ENCODE measurements around the gene MEX3A.
A peak's percentile ranks its signal among the peaks of the same experiment; 100 is the strongest.
"Not testable (repeated sequence)": the region's sequence is repeated elsewhere in the genome, so short reads cannot be mapped to it uniquely, and the experiment has no call there.

Gene MEX3A

DNA sequence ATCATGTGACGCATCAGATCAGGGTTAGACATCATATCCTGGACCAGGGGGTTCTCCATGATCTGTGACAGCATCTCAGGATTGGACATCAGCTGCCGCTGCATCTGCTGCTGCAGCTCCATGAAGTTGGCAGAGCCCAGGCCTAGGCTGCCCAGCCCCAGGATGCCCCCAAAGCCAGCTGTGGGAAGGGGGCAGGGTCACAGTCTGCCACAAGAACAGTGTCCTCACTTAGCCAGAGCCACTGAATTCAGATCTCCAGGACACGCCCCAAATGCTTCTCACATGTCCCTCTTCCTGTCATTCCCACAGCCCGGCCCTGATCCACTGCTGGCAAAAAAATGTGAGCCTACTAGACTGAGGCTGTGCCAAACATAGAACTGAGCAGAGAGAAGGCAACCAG lies 31.9 kb downstream of the MEX3A start:
- in situ Hi-C loops (cut with HindIII; ENCODE audit: low sequenced_read_pairs), result no loop called here
- DNase-seq (ENCODE audit: low read depth, low spot score), result no peak
- TF ChIP-seq, protein P1, sequence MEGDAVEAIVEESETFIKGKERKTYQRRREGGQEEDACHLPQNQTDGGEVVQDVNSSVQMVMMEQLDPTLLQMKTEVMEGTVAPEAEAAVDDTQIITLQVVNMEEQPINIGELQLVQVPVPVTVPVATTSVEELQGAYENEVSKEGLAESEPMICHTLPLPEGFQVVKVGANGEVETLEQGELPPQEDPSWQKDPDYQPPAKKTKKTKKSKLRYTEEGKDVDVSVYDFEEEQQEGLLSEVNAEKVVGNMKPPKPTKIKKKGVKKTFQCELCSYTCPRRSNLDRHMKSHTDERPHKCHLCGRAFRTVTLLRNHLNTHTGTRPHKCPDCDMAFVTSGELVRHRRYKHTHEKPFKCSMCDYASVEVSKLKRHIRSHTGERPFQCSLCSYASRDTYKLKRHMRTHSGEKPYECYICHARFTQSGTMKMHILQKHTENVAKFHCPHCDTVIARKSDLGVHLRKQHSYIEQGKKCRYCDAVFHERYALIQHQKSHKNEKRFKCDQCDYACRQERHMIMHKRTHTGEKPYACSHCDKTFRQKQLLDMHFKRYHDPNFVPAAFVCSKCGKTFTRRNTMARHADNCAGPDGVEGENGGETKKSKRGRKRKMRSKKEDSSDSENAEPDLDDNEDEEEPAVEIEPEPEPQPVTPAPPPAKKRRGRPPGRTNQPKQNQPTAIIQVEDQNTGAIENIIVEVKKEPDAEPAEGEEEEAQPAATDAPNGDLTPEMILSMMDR (IDR thresholded peaks at IDR 0.05; ENCODE audit: low read depth, low read length), result no peak
- no peak overlapping the region for H3K4me3 ChIP-seq (ENCODE audit: low read depth, low read length)

DNA sequence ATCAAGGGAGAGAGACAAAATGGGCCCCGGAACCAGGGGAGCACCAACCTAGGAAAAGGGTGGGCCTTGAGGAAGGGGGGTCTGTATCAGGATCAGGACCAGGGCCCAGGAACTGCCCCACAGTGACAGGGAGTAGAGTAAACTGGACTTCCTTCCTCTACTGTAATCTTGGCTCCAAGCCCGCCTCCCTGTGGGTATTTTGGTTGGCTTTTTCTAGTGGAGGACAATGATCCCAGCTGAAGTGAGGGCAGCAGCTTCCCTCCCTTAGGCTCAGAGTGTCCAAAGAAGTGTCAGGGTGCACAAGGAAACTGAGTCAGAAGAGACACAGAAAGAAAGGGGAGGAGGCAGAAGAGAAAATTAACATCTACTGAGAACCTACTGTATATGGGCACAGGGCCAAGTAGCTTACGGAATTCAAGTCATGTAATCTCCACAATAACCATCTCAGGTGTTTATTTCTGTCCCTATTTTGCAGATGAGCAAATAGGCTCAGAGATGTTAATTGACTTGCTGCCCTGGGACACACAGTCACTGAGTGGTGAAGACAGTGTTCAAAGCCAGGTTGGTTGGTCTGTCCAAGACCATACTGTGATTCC lies 33.5 kb downstream of the MEX3A start:
- H3K4me3 ChIP-seq (ENCODE audit: low read depth, low read length), result no peak overlapping the region
- no peak for DNase-seq (ENCODE audit: low read depth, low spot score)
- in situ Hi-C loops (cut with HindIII; ENCODE audit: low sequenced_read_pairs), result no loop called here
- TF ChIP-seq, protein P1 (IDR thresholded peaks at IDR 0.05; ENCODE audit: low read depth, low read length), result no peak

DNA sequence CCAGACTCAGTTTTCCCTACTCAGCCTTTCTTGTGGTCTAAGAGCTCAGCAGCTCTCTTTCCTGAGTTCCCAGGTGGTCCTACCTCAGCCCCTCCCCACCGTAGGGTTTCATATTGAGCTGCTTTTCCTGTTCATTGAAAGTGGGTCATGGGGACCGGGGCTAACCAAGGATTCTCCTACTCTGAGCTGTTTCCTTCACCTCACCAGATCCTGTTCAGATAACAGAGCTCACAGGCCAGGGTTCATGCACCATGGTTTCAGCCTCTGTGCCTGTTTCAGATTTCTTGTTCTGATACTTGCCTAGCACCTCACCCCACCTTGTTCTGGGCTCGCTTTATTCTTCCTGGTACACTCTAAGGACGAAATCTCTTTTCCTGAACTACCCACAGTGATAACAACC lies 37.2 kb downstream of the MEX3A start:
- TF ChIP-seq, protein P1 (IDR thresholded peaks at IDR 0.05; ENCODE audit: low read depth, low read length), result no peak
- no peak for DNase-seq (ENCODE audit: low read depth, low spot score)
- H3K4me3 ChIP-seq (ENCODE audit: low read depth, low read length), result no peak overlapping the region
- in situ Hi-C loops (cut with HindIII; ENCODE audit: low sequenced_read_pairs), result no loop called here

DNA sequence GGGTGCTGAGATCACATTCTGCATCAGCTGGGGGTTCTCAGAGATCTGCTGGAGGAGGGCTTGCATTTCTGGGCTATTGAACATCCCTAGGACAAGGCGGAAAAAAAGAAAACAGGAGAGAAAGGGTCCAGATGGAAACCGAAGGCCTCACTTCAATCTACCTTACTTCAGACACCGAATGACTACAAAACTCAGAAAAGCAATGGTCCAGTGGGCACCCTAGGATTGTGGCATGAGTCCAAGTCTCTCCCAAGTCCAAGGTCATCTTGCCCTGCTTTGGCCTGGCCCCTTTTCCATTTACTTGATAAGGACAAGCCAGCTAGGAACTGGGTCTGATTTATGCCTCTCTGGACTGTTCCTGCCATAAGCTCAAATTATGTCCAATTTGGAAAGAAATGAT lies 39.4 kb downstream of the MEX3A start:
- DNase-seq (ENCODE audit: low read depth, low spot score), result no peak
- TF ChIP-seq, protein P1 (IDR thresholded peaks at IDR 0.05; ENCODE audit: low read depth, low read length), result no peak
- no peak overlapping the region for H3K4me3 ChIP-seq (ENCODE audit: low read depth, low read length)
- in situ Hi-C loops (cut with HindIII; ENCODE audit: low sequenced_read_pairs), result no loop called here

DNA sequence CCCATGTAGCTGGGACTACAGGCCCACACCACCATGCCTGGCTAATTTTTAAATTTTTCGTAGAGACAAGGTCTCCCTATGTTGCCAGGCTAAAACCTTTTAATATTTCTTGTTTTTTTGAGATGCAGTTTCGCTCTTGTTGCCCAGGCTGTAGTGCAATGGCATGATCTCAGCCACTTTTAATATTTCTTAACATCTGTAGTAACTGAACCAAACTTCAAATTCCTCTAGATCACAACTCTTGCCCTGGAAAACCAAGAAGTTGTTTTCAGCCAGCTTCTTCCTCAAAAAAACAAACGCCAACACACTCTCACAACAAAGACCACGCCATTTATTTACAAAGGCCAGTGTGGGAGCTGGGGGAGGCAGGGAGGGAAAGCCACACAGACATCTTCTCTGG lies 47.3 kb downstream of the MEX3A start:
- H3K4me3 ChIP-seq (ENCODE audit: low read depth, low read length); in situ Hi-C loops (cut with HindIII; ENCODE audit: low sequenced_read_pairs); DNase-seq (ENCODE audit: low read depth, low spot score): not testable (repeated sequence)

DNA sequence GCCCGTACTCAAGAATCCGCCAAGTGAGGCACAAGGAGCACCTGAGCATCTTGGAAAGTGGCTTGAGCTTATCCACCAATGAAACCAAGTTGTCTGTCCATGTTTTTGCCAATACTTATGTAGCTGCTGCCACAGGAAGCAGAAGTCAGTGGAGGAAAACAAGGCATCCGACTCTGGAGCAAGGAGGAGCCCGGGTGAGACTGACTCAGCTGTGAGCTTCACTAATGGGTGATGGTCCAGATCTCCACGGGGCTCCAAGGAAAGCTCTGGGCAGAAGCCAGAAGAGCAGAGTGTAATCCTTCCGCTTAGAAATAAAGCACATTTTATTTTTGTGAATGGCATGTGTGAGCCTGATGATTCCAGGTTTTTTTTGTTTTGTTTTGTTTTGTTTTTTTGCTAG lies 49.3 kb downstream of the MEX3A start:
- in situ Hi-C loops (cut with HindIII; ENCODE audit: low sequenced_read_pairs), result no loop called here
- DNase-seq (ENCODE audit: low read depth, low spot score), result peak; percentile 79
- H3K4me3 ChIP-seq (ENCODE audit: low read depth, low read length), result no peak overlapping the region
- TF ChIP-seq, protein P1 (IDR thresholded peaks at IDR 0.05; ENCODE audit: low read depth, low read length), result no peak

DNA sequence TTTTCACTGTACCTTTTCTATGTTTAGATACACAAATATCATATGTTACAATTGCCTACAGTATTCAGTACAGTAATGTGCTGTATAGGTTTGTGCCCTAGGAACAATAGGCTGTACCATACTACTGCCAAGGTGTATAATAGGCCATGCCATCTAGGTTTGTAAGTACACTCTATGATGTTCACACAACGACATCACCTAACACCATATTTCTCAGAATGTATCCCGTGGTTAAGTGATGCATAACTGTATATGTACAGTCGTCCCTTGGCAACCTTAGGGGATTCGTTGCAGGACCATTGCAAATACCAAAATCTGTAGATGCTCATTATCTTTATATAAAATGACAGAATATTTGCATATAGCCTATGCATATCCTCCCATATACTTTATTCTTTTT lies 55.7 kb downstream of the MEX3A start:
- TF ChIP-seq, protein P1 (IDR thresholded peaks at IDR 0.05; ENCODE audit: low read depth, low read length), result no peak
- in situ Hi-C loops (cut with HindIII; ENCODE audit: low sequenced_read_pairs), result no loop called here
- no peak for DNase-seq (ENCODE audit: low read depth, low spot score)
- H3K4me3 ChIP-seq (ENCODE audit: low read depth, low read length), result no peak overlapping the region
